MM.1S (cell line): ENCODE data around the gene SPEM3.
A peak's percentile ranks its signal among the peaks of the same experiment; 100 is the strongest.

Source experiments
- DNase-seq: peaks from one replicate; pipeline ENCODE4 v3.0.0-alpha.2; 2015
- H2AFZ ChIP-seq: fragments of 300-600 bp; sonication (generic); 2 replicates; pipeline ENCODE4 v1.6.0; 2016; ENCODE audit warnings: antibody characterized with exemption, low read length
- H3F3A ChIP-seq: fragments of 300-600 bp; sonication (generic); 2 replicates; pipeline ENCODE4 v1.6.1; 2016; ENCODE audit warnings: mild to moderate bottlenecking, antibody characterized with exemption, low read length, moderate library complexity, mixed read lengths; ENCODE audit not compliant: insufficient read depth
- H3K27ac ChIP-seq: fragments of 300-600 bp; sonication (generic); 2 replicates; pipeline ENCODE4 v1.5.1; 2016; ENCODE audit warnings: mild to moderate bottlenecking, low read length
- H3K27me3 ChIP-seq: fragments of 300-600 bp; sonication (generic); replicated peaks from 2 replicates; pipeline ENCODE4 v1.6.0; 2016; ENCODE audit warnings: low read length; ENCODE audit not compliant: insufficient read depth
- H3K36me3 ChIP-seq: fragments of 300-600 bp; sonication (generic); replicated peaks from 2 replicates; pipeline ENCODE4 v1.6.1; 2016; ENCODE audit warnings: mild to moderate bottlenecking, low read length, mixed read lengths; ENCODE audit not compliant: insufficient read depth
- H3K4me1 ChIP-seq: fragments of 300-600 bp; sonication (generic); 2 replicates; pipeline ENCODE4 v1.6.1; 2016; ENCODE audit warnings: low read length, mixed read lengths
- H3K4me2 ChIP-seq: fragments of 300-600 bp; sonication (generic); 2 replicates; pipeline ENCODE4 v1.6.0; 2016; ENCODE audit warnings: low read depth, low read length
- H3K4me3 ChIP-seq: fragments of 300-600 bp; sonication (generic); 2 replicates; pipeline ENCODE4 v1.5.1; 2016; ENCODE audit warnings: low read length, mixed read lengths
- H3K79me2 ChIP-seq: fragments of 300-600 bp; sonication (generic); 2 replicates; pipeline ENCODE4 v1.6.1; 2016; ENCODE audit warnings: mixed run types, low read length, mixed read lengths
- H3K9ac ChIP-seq: fragments of 300-600 bp; sonication (generic); 2 replicates; pipeline ENCODE4 v1.6.1; 2016; ENCODE audit warnings: low read length, mixed read lengths
- H3K9me2 ChIP-seq: fragments of 300-600 bp; sonication (generic); replicated peaks from 2 replicates; pipeline ENCODE4 v1.6.1; 2016; ENCODE audit warnings: mild to moderate bottlenecking, low read length, mixed read lengths; ENCODE audit not compliant: insufficient read depth
- H3K9me3 ChIP-seq: fragments of 300-600 bp; sonication (generic); replicated peaks from 2 replicates; pipeline ENCODE4 v1.6.1; 2016; ENCODE audit warnings: mild to moderate bottlenecking, low read length, mixed read lengths; ENCODE audit not compliant: insufficient read depth
- H4K20me1 ChIP-seq: fragments of 300-600 bp; sonication (generic); 2 replicates; pipeline ENCODE4 v1.6.1; 2016; ENCODE audit warnings: mild to moderate bottlenecking, low read length, moderate library complexity, mixed read lengths; ENCODE audit not compliant: insufficient read depth
- EZH2 ChIP-seq: fragments of 300-600 bp; sonication (generic); optimal IDR thresholded peaks from 2 replicates; pipeline ENCODE3; 2017; ENCODE audit warnings: low read depth, mild to moderate bottlenecking, antibody characterized with exemption, low read length, mixed read lengths
- EZH2phosphoT487 ChIP-seq: fragments of 300-600 bp; sonication (generic); IDR thresholded peaks from 2 replicates; pipeline ENCODE4 v1.6.1; 2018; ENCODE audit warnings: antibody characterized with exemption, low read length
- TF ChIP-seq, protein P1 (sequence below): fragments of 300-600 bp; sonication (generic); IDR thresholded peaks from 2 replicates; pipeline ENCODE4 v1.5.1; 2016; ENCODE audit warnings: antibody characterized with exemption, low read length, mixed read lengths

SPEM3 gene

DNA sequence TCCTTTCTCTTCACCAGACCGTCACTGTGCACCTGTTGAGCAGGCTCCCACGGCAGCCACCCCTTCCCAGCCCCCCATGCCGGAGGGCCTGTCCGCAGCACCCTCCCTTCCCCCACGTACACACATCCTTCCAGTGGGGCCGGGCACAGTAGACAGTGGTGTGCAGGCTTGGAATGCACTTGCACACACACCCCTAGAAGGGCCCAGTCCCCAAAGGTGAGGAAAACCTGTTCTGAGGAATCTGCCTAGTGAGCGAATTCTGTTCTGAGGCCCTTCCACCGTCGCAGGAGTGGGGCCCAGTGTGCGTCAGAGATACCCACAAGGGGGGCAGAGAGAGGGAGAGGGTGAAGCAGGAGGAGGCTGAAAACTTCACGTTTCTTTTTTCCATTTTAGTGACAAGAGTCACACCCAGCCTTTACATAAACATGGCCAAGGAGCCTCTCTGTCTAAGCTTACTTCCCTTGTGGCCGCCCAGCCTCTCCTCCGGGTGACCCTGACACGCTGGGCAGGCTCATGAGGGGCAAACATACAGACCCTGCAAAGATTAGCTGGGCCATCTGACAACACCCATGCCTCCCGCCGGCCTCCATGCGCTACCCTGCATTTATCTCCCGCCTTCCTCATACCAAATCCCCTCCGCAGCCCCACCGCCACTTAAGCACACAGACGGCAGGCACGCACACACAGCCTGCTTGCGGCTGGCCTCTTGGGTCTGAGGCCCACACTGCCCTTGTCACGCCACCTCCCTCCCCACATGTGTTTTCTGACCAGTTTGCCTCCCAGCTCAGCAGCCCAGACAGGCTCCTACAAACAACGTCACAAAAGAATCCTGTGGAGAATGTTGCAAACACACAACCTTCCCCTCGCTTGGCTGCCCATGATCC, 49.0 kb downstream of the SPEM3 start:
- no peak for DNase-seq
- Histone ChIP-seq H3K4me3 (no peak overlapping the region), H3K36me3 (no peaks in the 10 kb centered on the region), H4K20me1 (no peaks in the 10 kb centered on the region), H3F3A (0 out of 2 replicates have a peak, but pooled peaks cover 5% of the 10 kb centered on the region), H2AFZ (no peak overlapping the region), H3K9me2 (no peaks in the 10 kb centered on the region), H3K4me1 (no peaks in the 10 kb centered on the region), H3K9me3 (no peaks in the 10 kb centered on the region), H3K79me2 (peaks cover 7% of the 10 kb centered on the region; the same call in 1 of the 2 replicates), H3K4me2 (no peak overlapping the region), H3K27ac (no peak overlapping the region), H3K9ac (no peak overlapping the region), H3K27me3 (no peaks in the 10 kb centered on the region)
- TF ChIP-seq, protein P1, sequence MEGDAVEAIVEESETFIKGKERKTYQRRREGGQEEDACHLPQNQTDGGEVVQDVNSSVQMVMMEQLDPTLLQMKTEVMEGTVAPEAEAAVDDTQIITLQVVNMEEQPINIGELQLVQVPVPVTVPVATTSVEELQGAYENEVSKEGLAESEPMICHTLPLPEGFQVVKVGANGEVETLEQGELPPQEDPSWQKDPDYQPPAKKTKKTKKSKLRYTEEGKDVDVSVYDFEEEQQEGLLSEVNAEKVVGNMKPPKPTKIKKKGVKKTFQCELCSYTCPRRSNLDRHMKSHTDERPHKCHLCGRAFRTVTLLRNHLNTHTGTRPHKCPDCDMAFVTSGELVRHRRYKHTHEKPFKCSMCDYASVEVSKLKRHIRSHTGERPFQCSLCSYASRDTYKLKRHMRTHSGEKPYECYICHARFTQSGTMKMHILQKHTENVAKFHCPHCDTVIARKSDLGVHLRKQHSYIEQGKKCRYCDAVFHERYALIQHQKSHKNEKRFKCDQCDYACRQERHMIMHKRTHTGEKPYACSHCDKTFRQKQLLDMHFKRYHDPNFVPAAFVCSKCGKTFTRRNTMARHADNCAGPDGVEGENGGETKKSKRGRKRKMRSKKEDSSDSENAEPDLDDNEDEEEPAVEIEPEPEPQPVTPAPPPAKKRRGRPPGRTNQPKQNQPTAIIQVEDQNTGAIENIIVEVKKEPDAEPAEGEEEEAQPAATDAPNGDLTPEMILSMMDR: no peak
- TF ChIP-seq EZH2phosphoT487 (no peak), EZH2 (no peak)

DNA sequence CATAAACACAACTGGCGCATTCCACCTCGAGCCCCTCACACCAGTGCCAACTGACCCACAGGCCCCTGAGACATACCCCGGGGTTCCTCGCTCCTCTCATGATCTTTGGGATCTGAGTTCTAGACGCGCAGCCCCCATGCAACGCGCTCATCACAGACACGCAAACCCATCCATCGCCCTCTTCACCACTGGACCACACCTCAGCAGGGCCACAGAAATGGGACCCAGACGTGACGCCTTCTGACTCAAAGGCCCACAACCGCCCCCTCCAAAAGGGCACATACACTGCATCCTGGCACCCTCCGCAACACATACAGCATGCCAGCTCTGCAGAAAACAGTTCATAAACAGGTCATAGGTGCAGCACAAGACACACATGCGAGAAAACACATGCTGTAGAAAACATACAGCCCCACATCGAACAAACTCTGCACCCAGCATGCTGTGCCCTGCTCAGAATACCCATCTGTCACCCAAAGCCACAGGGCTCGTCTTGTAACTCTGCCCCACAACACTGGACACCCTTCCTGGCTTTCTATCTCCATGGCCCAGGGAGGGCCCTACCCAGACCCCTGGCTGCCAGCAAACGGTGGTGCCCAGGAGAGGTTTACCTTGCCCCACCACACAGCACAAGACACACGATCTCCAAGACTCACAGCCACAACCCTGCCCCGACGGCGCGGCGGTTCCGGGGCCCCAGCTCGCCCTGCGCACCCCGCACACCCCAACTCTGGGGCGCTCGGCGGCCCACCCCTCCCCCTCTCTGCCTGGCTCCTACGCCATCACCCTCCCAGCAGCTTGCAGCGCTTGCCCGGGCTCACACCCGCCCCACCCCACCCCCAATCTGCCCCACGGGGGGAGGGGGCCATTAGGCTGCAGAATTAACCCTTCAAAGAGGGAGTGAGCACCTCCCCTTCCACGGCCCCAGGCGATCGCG, 49.9 kb downstream of the SPEM3 start:
- H3K9ac ChIP-seq: no peak overlapping the region; the same call in 1 of the 2 replicates
- peak overlapping the region; percentile 43; the same call in 1 of the 2 replicates for H3K4me2 ChIP-seq
- H3K27me3 ChIP-seq: no peaks in the 10 kb centered on the region
- H3K4me1 ChIP-seq: no peaks in the 10 kb centered on the region
- no peak overlapping the region for H3K27ac ChIP-seq
- no peaks in the 10 kb centered on the region for H4K20me1 ChIP-seq
- peak overlapping the region; percentile 39; the same call in 1 of the 2 replicates for H3K4me3 ChIP-seq
- no peaks in the 10 kb centered on the region for H3K36me3 ChIP-seq
- no peak overlapping the region for H2AFZ ChIP-seq
- no peaks in the 10 kb centered on the region for H3K9me3 ChIP-seq
- peaks cover 7% of the 10 kb centered on the region; the same call in 1 of the 2 replicates for H3K79me2 ChIP-seq
- no peak for DNase-seq
- H3K9me2 ChIP-seq: no peaks in the 10 kb centered on the region
- no peak for TF ChIP-seq EZH2phosphoT487
- no peak for TF ChIP-seq EZH2
- TF ChIP-seq, protein P1: no peak
- H3F3A ChIP-seq: 0 out of 2 replicates have a peak, but pooled peaks cover 5% of the 10 kb centered on the region

DNA sequence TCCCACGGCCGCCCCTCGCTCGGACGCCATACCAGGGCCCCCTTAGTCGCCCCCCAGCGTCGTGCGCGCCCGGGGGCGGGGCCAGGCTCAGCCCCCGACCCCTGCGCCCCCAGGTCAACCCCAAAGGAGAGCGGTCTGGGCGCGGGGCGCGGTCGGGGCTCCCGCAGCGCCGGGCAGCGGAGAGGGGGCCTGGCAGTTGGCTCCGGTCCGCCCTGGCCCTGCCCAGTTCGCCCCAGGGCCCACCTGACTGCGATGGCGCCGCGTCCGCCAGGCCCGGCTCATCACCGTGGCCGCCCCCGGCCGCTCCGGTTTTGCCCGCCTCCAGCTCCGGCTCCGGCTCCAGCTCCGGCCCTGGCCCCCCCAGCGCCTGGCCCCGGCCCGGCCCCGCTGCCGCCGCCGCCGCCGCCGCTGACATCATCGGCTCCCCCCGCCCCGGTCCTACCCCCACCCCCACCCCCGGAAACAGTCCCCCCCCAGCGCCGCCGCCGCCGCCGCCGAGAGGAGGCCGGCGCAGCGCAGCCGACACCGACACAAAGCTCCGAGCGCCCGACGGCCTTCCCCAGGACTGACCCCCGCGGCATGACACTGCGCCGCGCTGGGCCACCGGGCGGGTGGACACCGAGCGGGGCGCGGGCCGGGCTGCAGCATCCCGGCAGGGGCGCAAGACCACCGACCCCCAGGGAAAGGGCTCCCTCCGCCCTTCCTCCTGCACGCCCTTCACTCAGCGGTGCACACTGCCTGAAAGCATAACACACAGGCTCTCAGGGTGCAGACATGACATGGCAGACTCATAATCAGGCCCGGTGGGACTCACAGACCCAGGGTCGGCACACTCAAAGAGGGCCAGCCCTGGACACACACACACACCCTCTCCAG, 50.8 kb downstream of the SPEM3 start, which contains the start of gene ZBTB4:
Gene ZBTB4 (minus strand): TSS at position 419 of the 876 bp plus-strand sequence. CDS start 12,830 bp downstream, outside the sequence.
- Histone ChIP-seq H3K9ac (peak within 1 kb of the TSS; percentile 55; the same call in 1 of the 2 replicates), H3K9me2 (no peaks in the 10 kb centered on the region), H3K79me2 (peaks cover 7% of the 10 kb centered on the region; the same call in 1 of the 2 replicates), H2AFZ (peak within 1 kb of the TSS; percentile 85), H3F3A (0 out of 2 replicates have a peak, but pooled peaks cover 5% of the 10 kb centered on the region), H3K27me3 (no peaks in the 10 kb centered on the region), H3K36me3 (no peaks in the 10 kb centered on the region), H4K20me1 (no peaks in the 10 kb centered on the region), H3K9me3 (no peaks in the 10 kb centered on the region), H3K4me3 (peak within 1 kb of the TSS; percentile 68), H3K4me2 (peak within 1 kb of the TSS; percentile 96), H3K4me1 (no peaks in the 10 kb centered on the region), H3K27ac (no peak within 1 kb of the TSS)
- TF ChIP-seq EZH2phosphoT487: no peak
- TF ChIP-seq EZH2: no peak
- TF ChIP-seq, protein P1: no peak
- DNase-seq: peak; percentile 42
